ENCODE measurements around the gene PPFIA2.

DNA sequence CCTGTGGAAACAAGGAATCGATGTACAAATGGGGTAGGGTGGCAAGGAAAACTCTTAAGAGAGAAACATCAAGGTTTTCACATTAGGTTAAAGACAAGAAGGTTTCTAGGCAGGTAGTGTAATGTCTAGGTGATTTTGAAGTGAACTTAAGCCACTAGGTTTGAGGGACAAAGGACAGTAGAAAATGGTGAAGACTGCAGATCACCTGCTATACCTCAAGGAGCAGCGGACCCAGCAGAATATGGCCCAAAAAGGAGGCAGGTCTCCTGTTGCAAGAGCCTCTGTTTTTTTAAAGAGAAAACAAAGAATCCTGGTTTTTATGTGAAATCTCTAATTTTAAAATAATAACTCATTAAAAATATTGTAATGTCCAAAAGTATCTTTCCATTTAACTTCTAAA, 503.2 kb downstream of the PPFIA2 start:
- TF ChIP-seq POLR2A (IDR thresholded peaks at IDR 0.05) (no peak), EP300 (IDR thresholded peaks at IDR 0.05) (no peak)

Data from suprapubic skin (tissue), 2 donors.